OCI-LY1 (cell line): ENCODE data around the gene VDAC1.

Experiments
- CTCF ChIP-seq: fragments of 200-600 bp; sonication (generic), shearing (Covaris generic); IDR thresholded peaks from 2 replicates; pipeline ENCODE4 v1.5.1; 2017; ENCODE audit warnings: mild to moderate bottlenecking, antibody characterized with exemption, low read length, moderate library complexity, mixed read lengths
- EZH2 ChIP-seq: fragments of 200-600 bp; sonication (generic), shearing (Covaris generic); IDR thresholded peaks from 2 replicates; pipeline ENCODE4 v1.8.0; 2017; ENCODE audit warnings: borderline replicate concordance, mixed run types, mild to moderate bottlenecking, antibody characterized with exemption, low read length, moderate library complexity, mixed read lengths

GRCh38 chr5:133938039-133938821 lies 66.5 kb downstream of the VDAC1 start:
- no peak for TF ChIP-seq CTCF
- no peak for TF ChIP-seq EZH2
